OCI-LY3 (cell line): Measurements from ENCODE around the gene KLHDC9.
A peak's percentile ranks its signal among the peaks of the same experiment; 100 is the strongest.

Experiments
- H2AFZ ChIP-seq: fragments of 200-600, 300-600 bp; shearing (Covaris generic); 2 replicates; pipeline ENCODE4 v1.6.0; 2014; ENCODE audit warnings: antibody characterized with exemption, low read depth, low read length
- H3K27ac ChIP-seq: fragments of 200-600, 300-600 bp; sonication (generic); 2 replicates; pipeline ENCODE4 v1.5.1; 2014; ENCODE audit warnings: mild to moderate bottlenecking, low read length, moderate library complexity, mixed read lengths
- H3K27me3 ChIP-seq: fragments of 200-600, 300-600 bp; sonication (generic); 2 replicates; pipeline ENCODE4 v1.6.1; 2014; ENCODE audit warnings: low read depth, low read length, mixed read lengths
- H3K36me3 ChIP-seq: fragments of 200-600, 300-600 bp; sonication (generic); replicated peaks from 2 replicates; pipeline ENCODE3; 2014; ENCODE audit warnings: low read depth, low read length, mixed read lengths
- H3K4me1 ChIP-seq: fragments of 300-600, 200-600 bp; sonication (generic); 2 replicates; pipeline ENCODE4 v1.6.1; 2014; ENCODE audit warnings: low read length, mixed read lengths
- H3K4me2 ChIP-seq: fragments of 200-600, 300-600 bp; sonication (generic); 2 replicates; pipeline ENCODE4 v1.6.1; 2014; ENCODE audit warnings: low read length, mixed read lengths
- H3K4me3 ChIP-seq: fragments of 300-600, 200-600 bp; sonication (generic); 2 replicates; pipeline ENCODE4 v1.5.1; 2014; ENCODE audit warnings: antibody characterized with exemption, mild to moderate bottlenecking, low read length, moderate library complexity
- H3K79me2 ChIP-seq: fragments of 300-600, 200-600 bp; shearing (Covaris generic); 2 replicates; pipeline ENCODE4 v1.6.1; 2014; ENCODE audit warnings: mild to moderate bottlenecking, low read length, mixed read lengths
- H3K9ac ChIP-seq: fragments of 300-600, 200-600 bp; shearing (Covaris generic); 2 replicates; pipeline ENCODE4 v1.6.0; 2014; ENCODE audit warnings: mild to moderate bottlenecking, low read length, moderate library complexity
- H3K9me3 ChIP-seq: fragments of 200-600, 300-600 bp; shearing (Covaris generic); 2 replicates; pipeline ENCODE4 v1.6.1; 2014; ENCODE audit warnings: low read length, mixed read lengths; ENCODE audit not compliant: insufficient read depth
- H4K20me1 ChIP-seq: fragments of 200-600, 300-600 bp; sonication (generic); 2 replicates; pipeline ENCODE4 v1.6.1; 2016; ENCODE audit warnings: low read length, mixed read lengths; ENCODE audit not compliant: insufficient read depth
- CTCF ChIP-seq: fragments of 200-600, 300-600 bp; sonication (generic); IDR thresholded peaks from 2 replicates; pipeline ENCODE4 v1.5.1; 2014; ENCODE audit warnings: antibody characterized with exemption, low read length, low read depth
- EZH2phosphoT487 ChIP-seq: fragments of 200-600 bp; shearing (Covaris generic); IDR thresholded peaks from 2 replicates; pipeline ENCODE4 v1.6.1; 2018; ENCODE audit warnings: antibody characterized with exemption, mixed run types, low read depth

Gene KLHDC9

GRCh38 chr1:161121834-161122233 lies 23.7 kb downstream of the KLHDC9 start:
- Histone ChIP-seq H4K20me1 (no peaks in the 10 kb centered on the region), H3K4me2 (peak overlapping the region; percentile 43), H2AFZ (no peak overlapping the region), H3K79me2 (peaks cover 42% of the 10 kb centered on the region), H3K9ac (peak overlapping the region; percentile 1; the same call in 1 of the 2 replicates), H3K27ac (peak overlapping the region; percentile 42), H3K9me3 (no peaks in the 10 kb centered on the region), H3K4me1 (peaks cover 34% of the 10 kb centered on the region), H3K4me3 (no peak overlapping the region), H3K36me3 (peaks cover 59% of the 10 kb centered on the region), H3K27me3 (no peaks in the 10 kb centered on the region)
- TF ChIP-seq CTCF (no peak), EZH2phosphoT487 (no peak)

- Histone ChIP-seq H3K27me3 (no peaks in the 10 kb centered on the region), H2AFZ (no peak overlapping the region), H4K20me1 (0 out of 2 replicates have a peak, but pooled peaks cover 4% of the 10 kb centered on the region), H3K36me3 (peaks cover 70% of the 10 kb centered on the region), H3K27ac (no peak overlapping the region), H3K9me3 (no peaks in the 10 kb centered on the region), H3K4me2 (no peak overlapping the region), H3K79me2 (peaks cover 40% of the 10 kb centered on the region), H3K4me1 (peaks cover 33% of the 10 kb centered on the region), H3K9ac (no peak overlapping the region), H3K4me3 (no peak overlapping the region)
- TF ChIP-seq CTCF (no peak), EZH2phosphoT487 (no peak)
Measured at GRCh38 chr1:161122967-161123366, 24.8 kb downstream of the KLHDC9 start.

GRCh38 chr1:161127649-161128048 lies 29.5 kb downstream of the KLHDC9 start:
- Histone ChIP-seq H3K79me2 (peaks cover 52% of the 10 kb centered on the region), H4K20me1 (0 out of 2 replicates have a peak, but pooled peaks cover 5% of the 10 kb centered on the region), H3K27ac (no peak overlapping the region), H3K27me3 (no peaks in the 10 kb centered on the region), H3K36me3 (peaks cover 61% of the 10 kb centered on the region), H2AFZ (no peak overlapping the region), H3K4me2 (no peak overlapping the region), H3K9me3 (no peaks in the 10 kb centered on the region), H3K4me1 (peaks cover 10% of the 10 kb centered on the region), H3K4me3 (no peak overlapping the region), H3K9ac (no peak overlapping the region)
- TF ChIP-seq CTCF, result no peak
- TF ChIP-seq EZH2phosphoT487, result no peak

- H3K27ac ChIP-seq, result no peak overlapping the region
- H4K20me1 ChIP-seq, result 0 out of 2 replicates have a peak, but pooled peaks cover 5% of the 10 kb centered on the region
- H3K79me2 ChIP-seq, result peaks cover 61% of the 10 kb centered on the region
Measured at GRCh38 chr1:161128591-161129420, 30.6 kb downstream of the KLHDC9 start.

More at GRCh38 chr1:161128591-161129420, 30.6 kb downstream of the KLHDC9 start:
- Histone ChIP-seq H3K4me1 (peaks cover 14% of the 10 kb centered on the region), H2AFZ (no peak overlapping the region), H3K4me3 (no peak overlapping the region), H3K4me2 (no peak overlapping the region), H3K9me3 (no peaks in the 10 kb centered on the region), H3K27me3 (no peaks in the 10 kb centered on the region), H3K9ac (no peak overlapping the region), H3K36me3 (peaks cover 53% of the 10 kb centered on the region)
- TF ChIP-seq CTCF (no peak), EZH2phosphoT487 (no peak)
